GM12878 (cell line): Measurements from ENCODE around the gene CDRT15. TPM values are rescaled to one million over a fixed set of nuclear protein-coding genes. Genes with fewer than 3 reads are reported as not detected.

Source experiments
- ATAC-seq: fragments of 200-7000 bp; cut with Tn5 transposase; 3 replicates; pipeline ENCODE4 v1.9.1; 2020; ENCODE audit warnings: mild to moderate bottlenecking, moderate library complexity
- BruUV-seq: library from RNA; stranded (reverse); fragments of 400-500 nt; replicated peaks from 2 replicates; lab custom pipeline; 2021; lab: Mats Ljungman, UMichigan
- CTCF ChIA-PET: fragments of 300-600 bp; sonication (Branson Sonifier 250); formaldehyde crosslinking; extraction: SDS; loops from one replicate; lab custom pipeline; 2021; ENCODE audit warnings: inconsistent platforms; lab: Yijun Ruan, JAX
- POLR2A ChIA-PET: fragments of 350-600 bp; formaldehyde crosslinking; extraction: SDS; loops from one replicate; lab custom pipeline; 2021; ENCODE audit warnings: inconsistent platforms; lab: Charles Lee
- RAD21 ChIA-PET: fragments of 300-600 bp; sonication (Branson Sonifier 250); formaldehyde crosslinking; loops from one replicate; lab custom pipeline; 2023; ENCODE audit warnings: antibody characterized with exemption; ENCODE audit not compliant: unreplicated experiment; lab: Charles Lee
- SMC1A ChIA-PET: fragments of 300-600 bp; sonication (Branson Sonifier 250); formaldehyde crosslinking; loops from one replicate; lab custom pipeline; 2023; ENCODE audit not compliant: unreplicated experiment, uncharacterized antibody; lab: Charles Lee
- DNase-seq: peaks from one replicate; pipeline ENCODE4 v3.0.0-alpha.2; 2011; ENCODE audit warnings: low read depth, low spot score
- FAIRE-seq: peaks from 3 replicates; lab custom pipeline; 2011; peaks lifted over from hg19 to GRCh38; lab: Jason Lieb, UNC
- H2AFZ ChIP-seq: 2 replicates; pipeline ENCODE4 v1.6.0; 2011; ENCODE audit warnings: low read depth, low read length, control low read depth; ENCODE audit not compliant: control insufficient read depth
- H3K27ac ChIP-seq: 2 replicates; pipeline ENCODE4 v1.5.1; 2011; ENCODE audit warnings: control low read depth; ENCODE audit not compliant: control insufficient read depth, insufficient read depth
- H3K27me3 ChIP-seq, 2 experiments: replicated peaks in 1 of 2; 2 replicates each; pipeline versions ENCODE4 v1.6.0 to v1.6.1; 2011; ENCODE audit warnings: low read length in 1 of 2; ENCODE audit not compliant: control insufficient read depth in 2 of 2, insufficient read depth in 2 of 2
- H3K36me3 ChIP-seq, 2 experiments: 2 replicates each; pipeline ENCODE4 v1.5.1; 2011; ENCODE audit warnings: low read length in 1 of 2; ENCODE audit not compliant: control insufficient read depth in 2 of 2, insufficient read depth in 2 of 2
- H3K4me1 ChIP-seq: 2 replicates; pipeline ENCODE4 v1.6.1; 2011; ENCODE audit warnings: mild to moderate bottlenecking, low read length, moderate library complexity, mixed read lengths; ENCODE audit not compliant: control insufficient read depth, insufficient read depth
- H3K4me2 ChIP-seq: 2 replicates; pipeline ENCODE4 v1.6.0; 2011; ENCODE audit warnings: control low read depth; ENCODE audit not compliant: control insufficient read depth, insufficient read depth
- H3K4me3 ChIP-seq: fragments of 200-600 bp; sonication (generic); 2 replicates; pipeline ENCODE4 v1.5.1; 2016
- H3K79me2 ChIP-seq: 2 replicates; pipeline ENCODE4 v1.6.0; 2011; ENCODE audit warnings: low read length; ENCODE audit not compliant: control insufficient read depth, insufficient read depth
- H3K9ac ChIP-seq: 2 replicates; pipeline ENCODE4 v1.8.0; 2011; ENCODE audit warnings: low read length, control low read depth, mixed read lengths; ENCODE audit not compliant: control insufficient read depth, insufficient read depth
- H3K9me3 ChIP-seq: replicated peaks from 3 replicates; pipeline ENCODE4 v1.5.1; 2011; ENCODE audit warnings: mild to moderate bottlenecking, low read length; ENCODE audit not compliant: control insufficient read depth, insufficient read depth
- H4K20me1 ChIP-seq: 2 replicates; pipeline ENCODE4 v1.6.0; 2011; ENCODE audit not compliant: control insufficient read depth, insufficient read depth
- CBX5 ChIP-seq: sonication (generic); IDR thresholded peaks from 2 replicates; pipeline ENCODE4 v1.6.1; 2016; ENCODE audit warnings: low read depth, moderate library complexity, mild to moderate bottlenecking, inconsistent platforms
- FOXK2 ChIP-seq: fragments of 450-650 bp; IDR thresholded peaks from 2 replicates; pipeline ENCODE4 v1.6.1; 2017; ENCODE audit warnings: mild to moderate bottlenecking, moderate library complexity
- NRF1 ChIP-seq: conservative IDR thresholded peaks from 2 replicates; pipeline ENCODE4 v1.6.1; 2011; ENCODE audit warnings: mild to moderate bottlenecking, low read depth, low read length, improper control_type of control experiment
- PAX5 ChIP-seq: IDR thresholded peaks from 2 replicates; pipeline ENCODE4 v1.6.1; 2011; ENCODE audit warnings: low read depth, low read length, borderline replicate concordance
- SPI1 ChIP-seq: IDR thresholded peaks from 2 replicates; pipeline ENCODE4 v1.6.1; 2011; ENCODE audit warnings: low read depth, mild to moderate bottlenecking, low read length, moderate library complexity, borderline replicate concordance; ENCODE audit not compliant: insufficient read depth
- WGBS: methylation state at CpG from one replicate; pipeline ENCODE4 v1.1.6; 2016; ENCODE audit warnings: low lambda C conversion rate; ENCODE audit not compliant: insufficient replicate concordance, insufficient coverage; ENCODE audit errors: missing lambda C conversion rate; 5-methylcytosine and 5-hydroxymethylcytosine counted together
- in situ Hi-C: fragments of 300-500 bp; cut with MboI; formaldehyde crosslinking; loops from 9 replicates; pipeline ENCODE4 v1.14.3; 2018; ENCODE audit warnings: mixed read lengths
- intact Hi-C: fragments of 100-400 bp; cut with micrococcal nuclease; formaldehyde crosslinking; loops from one replicate; pipeline ENCODE4 v1.14.2; 2022; ENCODE audit not compliant: unreplicated experiment
- polyA plus RNA-seq, 11 experiments: library from polyadenylated mRNA; depleted of rRNA in 4 of 11; unstranded in 6 of 11; stranded (reverse) in 5 of 11; fragments of >200 nt; fragmentation: Nextera tagmentation in 4 of 11; fragmentation: Illumina TruSeq in 1 of 11; extraction: Ambion mirVana in 4 of 11; extraction: Trizol in 1 of 11; gene quantifications; 1 replicate in 1 of 11; 2 replicates in 10 of 11; pipeline versions ENCODE4 v1.2.1 to v1.2.3, GENCODE V29; 2011 to 2016; ENCODE audit warnings: inconsistent platforms in 2 of 11, missing spikeins in 2 of 11, low read depth in 1 of 11
- total RNA-seq, 4 experiments: library from RNA; depleted of rRNA in 3 of 4; stranded (reverse); fragments of >200 nt in 3 of 4; fragmentation: Illumina TruSeq in 1 of 4; extraction: Trizol in 1 of 4; gene quantifications; 2 replicates each; pipeline versions ENCODE4 v1.2.1 to v1.2.3, GENCODE V29; 2013 to 2021
- TF ChIP-seq, protein P1 (sequence below): fragments of 450-650 bp; IDR thresholded peaks from 2 replicates; pipeline ENCODE4 v1.6.1; 2017; ENCODE audit warnings: mild to moderate bottlenecking
- TF ChIP-seq, protein P2 (sequence below), 3 experiments: IDR thresholded peaks in 2 of 3; conservative IDR thresholded peaks in 1 of 3; 2 replicates each; pipeline ENCODE4 v1.5.1; 2011; ENCODE audit warnings: low read depth in 3 of 3, low read length in 3 of 3, mild to moderate bottlenecking in 3 of 3, control low read depth in 2 of 3, moderate library complexity in 2 of 3, inconsistent platforms in 1 of 3, mixed read lengths in 1 of 3; ENCODE audit not compliant: control insufficient read depth in 2 of 3, insufficient read depth in 1 of 3; ENCODE audit errors: extremely low read depth in 1 of 3

CDRT15 gene
- total and polyA plus RNA-seq, 10 of the 15 experiments (the other 5 are each of a cell fraction or from before 2014, with no cell fraction given): 0.29 TPM; not detected in 9

DNA sequence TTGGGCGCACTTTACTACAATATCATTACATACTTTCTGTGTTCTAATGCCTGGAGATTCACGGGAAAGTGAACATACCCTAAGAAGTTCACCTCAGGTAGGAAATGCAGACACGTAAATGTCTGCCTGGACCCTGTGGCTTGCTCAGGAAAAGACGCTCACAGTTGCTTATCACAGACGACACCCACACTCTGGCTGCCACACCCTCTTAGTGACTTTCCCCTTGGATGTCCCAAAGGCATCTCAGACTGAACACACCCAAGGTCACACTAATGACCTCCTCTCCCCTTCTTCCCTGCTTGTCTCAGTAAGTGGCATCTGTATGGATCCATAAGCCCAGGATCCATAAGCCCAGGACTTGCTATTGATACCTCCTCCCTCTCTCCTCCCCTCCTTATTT is 32.6 kb downstream of the CDRT15 start (continued):
- TF ChIP-seq, protein P1, sequence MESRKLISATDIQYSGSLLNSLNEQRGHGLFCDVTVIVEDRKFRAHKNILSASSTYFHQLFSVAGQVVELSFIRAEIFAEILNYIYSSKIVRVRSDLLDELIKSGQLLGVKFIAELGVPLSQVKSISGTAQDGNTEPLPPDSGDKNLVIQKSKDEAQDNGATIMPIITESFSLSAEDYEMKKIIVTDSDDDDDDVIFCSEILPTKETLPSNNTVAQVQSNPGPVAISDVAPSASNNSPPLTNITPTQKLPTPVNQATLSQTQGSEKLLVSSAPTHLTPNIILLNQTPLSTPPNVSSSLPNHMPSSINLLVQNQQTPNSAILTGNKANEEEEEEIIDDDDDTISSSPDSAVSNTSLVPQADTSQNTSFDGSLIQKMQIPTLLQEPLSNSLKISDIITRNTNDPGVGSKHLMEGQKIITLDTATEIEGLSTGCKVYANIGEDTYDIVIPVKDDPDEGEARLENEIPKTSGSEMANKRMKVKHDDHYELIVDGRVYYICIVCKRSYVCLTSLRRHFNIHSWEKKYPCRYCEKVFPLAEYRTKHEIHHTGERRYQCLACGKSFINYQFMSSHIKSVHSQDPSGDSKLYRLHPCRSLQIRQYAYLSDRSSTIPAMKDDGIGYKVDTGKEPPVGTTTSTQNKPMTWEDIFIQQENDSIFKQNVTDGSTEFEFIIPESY: no peak
- TF ChIP-seq FOXK2 (no peak), CBX5 (no peak)

DNA sequence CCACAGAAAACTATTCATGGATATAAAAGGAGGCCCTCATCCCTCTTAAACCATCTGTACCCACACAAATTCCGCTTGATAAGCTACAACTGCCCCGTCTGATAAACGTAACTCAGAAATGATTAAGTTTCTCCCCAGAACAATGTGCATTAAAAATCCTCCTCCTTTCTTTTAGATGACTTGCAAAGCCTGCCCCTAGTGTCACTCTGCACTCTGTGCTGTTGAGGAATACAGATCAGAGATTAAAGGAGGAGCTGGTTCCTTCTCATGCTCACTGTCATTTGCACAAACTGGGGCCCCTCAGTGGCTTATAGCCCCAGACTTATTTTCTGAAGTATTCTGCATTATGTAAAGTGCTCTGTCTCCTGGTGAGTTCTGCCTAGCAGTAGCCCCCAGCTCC is 33.3 kb downstream of the CDRT15 start:
- Histone ChIP-seq H3K27me3 (no peaks in the 10 kb centered on the region), H3K9ac (no peak overlapping the region), H3K4me3 (no peak overlapping the region), H2AFZ (no peak overlapping the region), H4K20me1 (no peaks in the 10 kb centered on the region), H3K4me1 (no peaks in the 10 kb centered on the region), H3K9me3 (no peaks in the 10 kb centered on the region), H3K36me3 (peaks cover 0 to 3% of the 10 kb centered on the region in 2 experiments; a peak in 3 of 4 replicates), H3K27ac (no peak overlapping the region), H3K4me2 (no peak overlapping the region), H3K79me2 (no peaks in the 10 kb centered on the region)
- ChIA-PET SMC1A (no interaction called here), RAD21 (no interaction called here), POLR2A (no interaction called here), CTCF (no interaction called here)
- ATAC-seq: no peak
- FAIRE-seq: no peak
- DNase-seq: no peak
- WGBS: 100% methylated on average over 3 of the region's 3 CpGs
- intact Hi-C loops (no loop called here), in situ Hi-C loops (no loop called here)
- BruUV-seq: no TSS peak
- TF ChIP-seq NRF1: no peak
- no peak for TF ChIP-seq PAX5
- no peak for TF ChIP-seq SPI1
- TF ChIP-seq, protein P2, sequence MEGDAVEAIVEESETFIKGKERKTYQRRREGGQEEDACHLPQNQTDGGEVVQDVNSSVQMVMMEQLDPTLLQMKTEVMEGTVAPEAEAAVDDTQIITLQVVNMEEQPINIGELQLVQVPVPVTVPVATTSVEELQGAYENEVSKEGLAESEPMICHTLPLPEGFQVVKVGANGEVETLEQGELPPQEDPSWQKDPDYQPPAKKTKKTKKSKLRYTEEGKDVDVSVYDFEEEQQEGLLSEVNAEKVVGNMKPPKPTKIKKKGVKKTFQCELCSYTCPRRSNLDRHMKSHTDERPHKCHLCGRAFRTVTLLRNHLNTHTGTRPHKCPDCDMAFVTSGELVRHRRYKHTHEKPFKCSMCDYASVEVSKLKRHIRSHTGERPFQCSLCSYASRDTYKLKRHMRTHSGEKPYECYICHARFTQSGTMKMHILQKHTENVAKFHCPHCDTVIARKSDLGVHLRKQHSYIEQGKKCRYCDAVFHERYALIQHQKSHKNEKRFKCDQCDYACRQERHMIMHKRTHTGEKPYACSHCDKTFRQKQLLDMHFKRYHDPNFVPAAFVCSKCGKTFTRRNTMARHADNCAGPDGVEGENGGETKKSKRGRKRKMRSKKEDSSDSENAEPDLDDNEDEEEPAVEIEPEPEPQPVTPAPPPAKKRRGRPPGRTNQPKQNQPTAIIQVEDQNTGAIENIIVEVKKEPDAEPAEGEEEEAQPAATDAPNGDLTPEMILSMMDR (IDR thresholded peaks at IDR 0.05 in 2 of 3, conservative IDR thresholded peaks at IDR 0.05 in 1 of 3; ENCODE audit: control insufficient read depth in 2 of 3, extremely low read depth in 1 of 3, insufficient read depth in 1 of 3, low read depth in 3 of 3, low read length in 3 of 3): peak in 2 of 3 experiments; percentile 8 to 30; a peak in 2 of 6 replicates
